HepG2 (cell line): ENCODE results near the gene CAMKMT. TPM values are rescaled to one million over a fixed set of nuclear protein-coding genes. Genes with fewer than 3 reads are reported as not detected.

Experiments
- ATAC-seq: fragments of 200-7000 bp; cut with Tn5 transposase; 3 replicates; pipeline ENCODE4 v1.9.1; 2020; ENCODE audit warnings: mild to moderate bottlenecking, moderate library complexity
- BruUV-seq: library from RNA; stranded (reverse); fragments of 400-500 nt; replicated peaks from 2 replicates; lab custom pipeline; 2021; lab: Mats Ljungman, UMichigan
- CTCF ChIA-PET: fragments of 300-600 bp; formaldehyde crosslinking; extraction: SDS; loops from one replicate; lab custom pipeline; 2021; ENCODE audit warnings: low total read pairs, inconsistent platforms, low intra/inter-chr PET ratio; lab: Yijun Ruan, JAX
- POLR2A ChIA-PET: fragments of 350-600 bp; sonication (Branson Sonifier 250); formaldehyde crosslinking; loops from one replicate; lab custom pipeline; 2020; ENCODE audit warnings: antibody characterized with exemption, inconsistent platforms; lab: Yijun Ruan, JAX
- DNase-seq: peaks from one replicate; pipeline ENCODE4 v3.0.0-alpha.2; 2015; ENCODE audit warnings: low spot score
- FAIRE-seq: peaks from 3 replicates; lab custom pipeline; 2011; peaks lifted over from hg19 to GRCh38; lab: Jason Lieb, UNC
- H2AFZ ChIP-seq: one replicate; pipeline ENCODE4 v1.6.1; 2011; ENCODE audit warnings: low read length, inconsistent platforms
- H3K27ac ChIP-seq: fragments of 300-600 bp; 3 replicates; pipeline ENCODE4 v1.8.0; 2011; ENCODE audit warnings: mixed run types, mild to moderate bottlenecking, mixed read lengths, low read length, inconsistent platforms; ENCODE audit not compliant: insufficient read depth; ENCODE audit errors: extremely low read length
- H3K27me3 ChIP-seq, 2 experiments: fragments of 200-600 bp in 1 of 2; 2 replicates in 1 of 2; 3 replicates in 1 of 2; pipeline versions ENCODE4 v1.6.0 to v1.8.0; 2011; ENCODE audit warnings: low read length in 2 of 2, mild to moderate bottlenecking in 2 of 2, moderate library complexity in 2 of 2, inconsistent platforms in 1 of 2; ENCODE audit not compliant: insufficient read depth in 2 of 2, control insufficient read depth in 1 of 2
- H3K36me3 ChIP-seq, 2 experiments: fragments of 200-600 bp in 1 of 2; replicated peaks in 1 of 2; 2 replicates in 1 of 2; 3 replicates in 1 of 2; pipeline versions ENCODE4 v1.5.1 to v1.8.0; 2011; ENCODE audit warnings: low read length in 2 of 2, inconsistent platforms in 1 of 2; ENCODE audit not compliant: insufficient read depth in 2 of 2, control insufficient read depth in 1 of 2
- H3K4me1 ChIP-seq: 2 replicates; pipeline ENCODE4 v1.5.1; 2012; ENCODE audit warnings: low read length, inconsistent platforms; ENCODE audit not compliant: insufficient read depth
- H3K4me2 ChIP-seq: 2 replicates; pipeline ENCODE4 v1.6.0; 2011; ENCODE audit warnings: low read depth, low read length, inconsistent platforms
- H3K4me3 ChIP-seq, 3 experiments: fragments of 200-600 bp in 1 of 3; sonication (generic), shearing (Covaris generic) in 1 of 3; replicated peaks in 1 of 3; 2 replicates each; pipeline ENCODE4 v1.5.1; 2011 to 2016; ENCODE audit warnings: low read length in 3 of 3, inconsistent platforms in 2 of 3, low read depth in 2 of 3, mild to moderate bottlenecking in 2 of 3, control low read depth in 1 of 3, mixed read lengths in 1 of 3; ENCODE audit not compliant: insufficient read depth in 1 of 3
- H3K79me2 ChIP-seq: one replicate; pipeline ENCODE4 v1.6.1; 2011; ENCODE audit warnings: low read length, inconsistent platforms; ENCODE audit not compliant: insufficient read depth
- H3K9ac ChIP-seq: 2 replicates; pipeline ENCODE4 v1.6.0; 2011; ENCODE audit warnings: mild to moderate bottlenecking, low read depth, low read length, inconsistent platforms; ENCODE audit not compliant: insufficient read depth
- H3K9me3 ChIP-seq: 2 replicates; pipeline ENCODE4 v1.5.1; 2012; ENCODE audit warnings: mild to moderate bottlenecking, low read length
- H4K20me1 ChIP-seq: 2 replicates; pipeline ENCODE4 v1.6.0; 2011; ENCODE audit warnings: inconsistent platforms, mild to moderate bottlenecking, low read length, moderate library complexity; ENCODE audit not compliant: insufficient read depth
- ELF4 ChIP-seq: sonication (generic); formaldehyde crosslinking; IDR thresholded peaks from 2 replicates; pipeline ENCODE4 v1.5.0; 2020; ENCODE audit warnings: missing genetic modification reagents, mild to moderate bottlenecking, moderate library complexity, borderline replicate concordance
- FOXP4 ChIP-seq: sonication (generic); formaldehyde crosslinking; IDR thresholded peaks from 2 replicates; pipeline ENCODE4 v1.4.0; 2020; ENCODE audit warnings: missing genetic modification reagents
- HNRNPK ChIP-seq: fragments of 200-400 bp; formaldehyde crosslinking; IDR thresholded peaks from 2 replicates; pipeline ENCODE4 v1.6.1; 2018; ENCODE audit warnings: low read length, low read depth, moderate library complexity, mild to moderate bottlenecking; ENCODE audit not compliant: poor library complexity, severe bottlenecking
- RXRB ChIP-seq: IDR thresholded peaks from 2 replicates; pipeline ENCODE4 v1.6.1; 2016; ENCODE audit warnings: borderline replicate concordance, missing genetic modification reagents, missing compliant biosample characterization
- SMAD1 ChIP-seq: sonication (generic); formaldehyde crosslinking; IDR thresholded peaks from 2 replicates; pipeline ENCODE4 v1.4.0; 2020; ENCODE audit warnings: missing genetic modification reagents, low read depth, mild to moderate bottlenecking, borderline replicate concordance
- SNAPC2 ChIP-seq: sonication (generic); formaldehyde crosslinking; IDR thresholded peaks from 2 replicates; pipeline ENCODE4 v1.8.1; 2022; ENCODE audit warnings: mild to moderate bottlenecking, missing genetic modification reagents
- UBTF ChIP-seq: sonication (generic); formaldehyde crosslinking; IDR thresholded peaks from 2 replicates; pipeline ENCODE4 v1.4.0; 2020; ENCODE audit warnings: mild to moderate bottlenecking, missing genetic modification reagents
- ZSCAN31 ChIP-seq: sonication (generic); formaldehyde crosslinking; IDR thresholded peaks from 2 replicates; pipeline ENCODE4 v1.5.0; 2020; ENCODE audit warnings: low read depth, mild to moderate bottlenecking, missing genetic modification reagents
- WGBS: methylation state at CpG from one replicate; pipeline ENCODE4 v1.1.6; 2017; ENCODE audit warnings: low lambda C conversion rate; 5-methylcytosine and 5-hydroxymethylcytosine counted together
- in situ Hi-C: cut with HindIII; loops from 2 replicates; pipeline ENCODE4 v1.10.0; 2017; ENCODE audit warnings: low pct_unique_long_range_greater_than_20kb; ENCODE audit not compliant: extremely low pct_ligation_motif_present
- intact Hi-C: fragments of 100-400 bp; cut with micrococcal nuclease; formaldehyde crosslinking; loops from one replicate; pipeline ENCODE4 v1.10.0; 2022; ENCODE audit not compliant: unreplicated experiment
- polyA plus RNA-seq, 8 experiments: library from polyadenylated mRNA; depleted of rRNA in 3 of 8; stranded (reverse) in 7 of 8; unstranded in 1 of 8; fragments of >200 nt; fragmentation: Illumina TruSeq in 4 of 8; extraction: Trizol in 4 of 8; gene quantifications; 2 replicates each; pipeline versions ENCODE4 v1.2.1 to v1.2.3, GENCODE V29; 2011 to 2016; ENCODE audit warnings: low read depth in 4 of 8, missing spikeins in 1 of 8, mixed read lengths in 1 of 8; ENCODE audit not compliant: insufficient read depth in 1 of 8
- total RNA-seq, 5 experiments: library from RNA; depleted of rRNA; stranded (reverse); fragments of >200 nt; fragmentation: Illumina TruSeq; extraction: Trizol; gene quantifications; 2 replicates each; pipeline ENCODE4 v1.2.3, GENCODE V29; 2016; ENCODE audit warnings: low read depth in 1 of 5

CAMKMT gene
- total and polyA plus RNA-seq, 2 of the 13 experiments (the other 11 are each of a cell fraction or from before 2014, with no cell fraction given): 6.9 to 20.8 TPM

- no peak for TF ChIP-seq SMAD1 (CRISPR knock-in tag)
- TF ChIP-seq FOXP4 (CRISPR knock-in tag): peak; percentile 43
- TF ChIP-seq HNRNPK: no peak
- TF ChIP-seq, all 625 proteins: peak for 76
These were observed 117.6 kb downstream of the CAMKMT start (continued) for GRCh38 chr2:44479127-44479887.

GRCh38 chr2:44480068-44480467 lies 118.3 kb downstream of the CAMKMT start:
- ATAC-seq: no peak
- no peaks in the 10 kb centered on the region for H3K4me1 ChIP-seq
- no peak overlapping the region for H3K4me3 ChIP-seq
- H3K27ac ChIP-seq: no peak overlapping the region
- intact Hi-C loops: no loop called here
- TF ChIP-seq SNAPC2 (CRISPR knock-in tag) (no peak), UBTF (CRISPR knock-in tag) (no peak), ELF4 (CRISPR knock-in tag) (0 out of 2 replicates have a peak, but pooled peaks have one; percentile 34), ZSCAN31 (CRISPR knock-in tag) (0 out of 2 replicates have a peak, but pooled peaks have one; percentile 34), RXRB (CRISPR knock-in tag) (no peak)
- no peak overlapping the region for H2AFZ ChIP-seq
- H3K36me3 ChIP-seq: no peaks in the 10 kb centered on the region
- BruUV-seq: no TSS peak
- DNase-seq: no peak
- H3K79me2 ChIP-seq: no peaks in the 10 kb centered on the region
- ChIA-PET CTCF (interaction anchor here (0.7 to 3.2 kb wide), 11 partner anchors 11 to 478 kb away, joined by 3 to 67 read pairs (median 7); no protein-coding TSS in a partner anchor), POLR2A (interaction anchor here (0.6 to 1.2 kb wide), 2 partner anchors 88 to 436 kb away, joined by 3 read pairs; no protein-coding TSS in a partner anchor)
- in situ Hi-C loops: no loop called here
- H3K9me3 ChIP-seq: no peaks in the 10 kb centered on the region
- no peaks in the 10 kb centered on the region for H4K20me1 ChIP-seq
- no peak for FAIRE-seq
- H3K27me3 ChIP-seq: no peaks in the 10 kb centered on the region
- no peak overlapping the region for H3K9ac ChIP-seq
- 93% methylated on average over 2 of the region's 2 CpGs for WGBS
- no peak overlapping the region for H3K4me2 ChIP-seq
